ENCODE data around the gene CDC42BPA.

CDC42BPA gene

GRCh38 chr1:226993814-226994585 lies 324.3 kb downstream of the CDC42BPA start:
- DNase-seq (ENCODE audit: low read depth in 2 of 2), result no peak

- no peak for DNase-seq (ENCODE audit: low read depth in 2 of 2)
Measured at GRCh38 chr1:226991920-226992319, 326.4 kb downstream of the CDC42BPA start.

DNA sequence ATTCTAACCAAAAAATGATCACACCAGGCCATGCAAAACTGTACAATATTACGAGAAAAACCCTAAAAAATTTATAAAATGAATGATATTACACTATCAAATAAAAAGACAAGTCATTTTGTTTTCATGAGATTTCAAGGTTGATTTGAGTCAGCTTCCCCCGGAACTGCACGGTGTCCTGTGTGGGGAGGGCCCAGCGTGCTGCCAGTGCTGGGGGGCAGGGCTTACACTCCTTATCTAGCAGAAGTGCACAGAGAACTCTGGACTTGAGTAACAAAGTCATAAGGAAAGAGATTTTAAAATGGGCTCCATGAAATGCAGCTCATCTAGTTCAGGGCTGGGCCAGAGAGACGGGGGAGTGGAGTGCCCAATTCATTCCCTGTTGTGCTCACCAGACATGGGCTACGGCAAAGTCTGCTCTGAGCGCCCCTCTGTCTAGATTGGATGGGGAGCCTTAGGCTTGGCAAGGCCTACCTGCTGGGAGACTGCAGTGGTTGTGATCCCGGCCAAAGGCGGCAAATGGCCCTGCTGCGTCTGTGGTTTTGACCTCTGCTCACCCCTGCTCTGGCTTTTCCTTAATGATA lies 328.1 kb downstream of the CDC42BPA start:
- peak in 1 of 2 experiments; percentile 37 for DNase-seq (ENCODE audit: low read depth in 2 of 2)

- DNase-seq (ENCODE audit: low read depth in 2 of 2), result no peak
Measured at GRCh38 chr1:226989085-226989920, 329.0 kb downstream of the CDC42BPA start.

GRCh38 chr1:226988334-226988666 lies 330.0 kb downstream of the CDC42BPA start:
- DNase-seq (ENCODE audit: low read depth in 2 of 2), result no peak

- DNase-seq (ENCODE audit: low read depth in 2 of 2), result no peak
Measured at GRCh38 chr1:226987623-226988333, 330.5 kb downstream of the CDC42BPA start.

GRCh38 chr1:226987179-226987536 lies 331.1 kb downstream of the CDC42BPA start:
- DNase-seq (ENCODE audit: low read depth in 2 of 2), result no peak

GRCh38 chr1:226986496-226987178 lies 331.7 kb downstream of the CDC42BPA start:
- DNase-seq (ENCODE audit: low read depth in 2 of 2), result no peak

- no peak for DNase-seq (ENCODE audit: low read depth in 2 of 2)
Measured at GRCh38 chr1:226985839-226986463, 332.3 kb downstream of the CDC42BPA start.

DNA sequence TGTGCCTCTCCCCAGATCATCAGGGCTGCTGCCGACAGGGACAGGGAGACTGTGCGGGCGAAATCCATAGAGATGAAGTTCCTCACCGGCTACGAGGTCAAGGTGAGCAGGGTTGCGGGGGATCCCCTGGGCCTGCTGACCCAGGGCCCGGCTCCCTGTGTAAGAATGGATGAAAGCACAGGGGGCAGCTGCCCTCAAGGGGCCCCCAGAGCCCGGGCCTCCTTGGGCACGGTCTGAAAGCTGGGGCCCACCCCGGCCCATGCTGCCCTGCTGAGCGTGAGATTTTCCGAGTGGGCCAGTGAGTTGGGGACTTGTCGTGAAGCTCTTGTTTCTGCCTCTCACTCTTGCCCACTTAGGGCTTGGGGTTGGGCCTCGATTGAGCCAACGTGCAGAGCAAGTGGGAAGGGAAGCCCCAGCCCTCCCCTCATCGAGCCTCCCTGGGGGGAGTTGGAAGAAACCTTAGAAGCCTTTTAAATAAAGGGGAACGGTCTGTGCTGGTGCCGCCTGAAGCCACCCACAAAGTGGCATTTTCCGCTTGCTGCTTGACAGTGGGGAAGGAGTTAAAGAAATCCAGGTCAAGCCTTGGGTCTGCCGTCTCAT lies 333.0 kb downstream of the CDC42BPA start:
- no peak for DNase-seq (ENCODE audit: low read depth in 2 of 2)

GRCh38 chr1:226984521-226985238 lies 333.6 kb downstream of the CDC42BPA start:
- DNase-seq (ENCODE audit: low read depth in 2 of 2), result no peak

- DNase-seq (ENCODE audit: low read depth in 2 of 2), result no peak
Measured at GRCh38 chr1:226983992-226984364, 334.3 kb downstream of the CDC42BPA start.

- no peak for DNase-seq (ENCODE audit: low read depth in 2 of 2)
Measured at GRCh38 chr1:226983247-226983991, 334.9 kb downstream of the CDC42BPA start.

DNA sequence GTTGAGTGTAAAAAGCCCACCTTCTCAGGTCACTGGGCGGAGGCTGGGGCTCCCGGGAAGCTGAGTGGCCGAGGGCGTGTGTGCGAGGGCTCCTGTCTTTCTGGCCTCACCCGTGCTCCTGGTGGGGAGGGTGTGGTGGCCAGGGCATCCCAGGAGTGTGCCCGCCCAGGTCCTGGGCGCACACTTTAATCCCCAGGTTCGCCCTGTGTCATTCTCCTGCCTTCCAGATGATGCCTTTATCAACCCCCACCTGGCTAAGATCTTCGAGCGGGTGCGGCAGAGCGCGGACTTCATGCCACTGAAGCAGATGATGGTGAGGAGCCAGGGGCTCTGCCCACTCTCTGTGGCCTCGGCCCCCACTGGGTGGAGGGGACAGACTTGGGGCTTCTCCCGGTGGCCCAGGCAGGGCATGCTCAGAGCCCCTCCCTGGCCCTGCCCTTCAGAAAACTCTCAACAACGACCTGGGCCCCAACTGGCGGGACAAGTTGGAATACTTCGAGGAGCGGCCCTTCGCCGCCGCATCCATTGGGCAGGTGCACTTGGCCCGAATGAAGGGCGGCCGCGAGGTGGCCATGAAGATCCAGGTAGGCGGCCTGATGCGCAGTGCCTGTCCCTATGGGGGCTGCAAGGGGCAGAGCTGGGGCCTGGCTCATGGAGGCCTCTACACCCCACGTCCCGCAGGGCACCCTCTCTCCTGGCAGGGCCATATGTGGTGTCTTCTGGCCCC lies 335.7 kb downstream of the CDC42BPA start:
- DNase-seq (ENCODE audit: low read depth in 2 of 2), result no peak

- no peak for DNase-seq (ENCODE audit: low read depth in 2 of 2)
Measured at GRCh38 chr1:226981838-226982237, 336.5 kb downstream of the CDC42BPA start.

GRCh38 chr1:226981386-226981817 lies 336.9 kb downstream of the CDC42BPA start:
- no peak for DNase-seq (ENCODE audit: low read depth in 2 of 2)

- no peak for DNase-seq (ENCODE audit: low read depth in 2 of 2)
Measured at GRCh38 chr1:226980565-226981385, 337.5 kb downstream of the CDC42BPA start.

GRCh38 chr1:226980122-226980560 lies 338.2 kb downstream of the CDC42BPA start:
- DNase-seq (ENCODE audit: low read depth in 2 of 2), result no peak

Measured in stimulated activated CD4-positive, alpha-beta T cell treated with anti-CD3 and anti-CD28 coated beads, Interleukin-12 subunit alpha, Interleukin-12 subunit beta, amount 100 ng/mL, for 24 hours (primary cell).